Progenitor cell of endocrine pancreas (in vitro differentiated cells): ENCODE data around the gene KSR1. TPM values are rescaled to one million over a fixed set of nuclear protein-coding genes. Genes with fewer than 3 reads are reported as not detected.
"Not testable (repeated sequence)": the region's sequence is repeated elsewhere in the genome, so short reads cannot be mapped to it uniquely, and the experiment has no call there.

ENCODE experiments used
- DNase-seq: peaks from one replicate; pipeline ENCODE4 v3.0.0; 2021; ENCODE audit warnings: low spot score; ENCODE audit not compliant: unreplicated experiment
- H3K27ac Mint-ChIP-seq: 2 replicates; pipeline ENCODE4 v1.8.0; 2021; ENCODE audit warnings: mild to moderate bottlenecking, moderate library complexity, mixed read lengths
- H3K27me3 Mint-ChIP-seq: 2 replicates; pipeline ENCODE4 v1.8.0; 2021; ENCODE audit warnings: mixed read lengths
- H3K36me3 Mint-ChIP-seq: 2 replicates; pipeline ENCODE4 v1.8.0; 2022; ENCODE audit warnings: mixed read lengths; ENCODE audit not compliant: insufficient read depth
- H3K4me1 Mint-ChIP-seq: 2 replicates; pipeline ENCODE4 v1.8.0; 2021; ENCODE audit warnings: low read depth, mixed read lengths
- H3K4me3 Mint-ChIP-seq: 2 replicates; pipeline ENCODE4 v1.8.0; 2021; ENCODE audit warnings: low read depth, mild to moderate bottlenecking, moderate library complexity, mixed read lengths
- H3K9me3 Mint-ChIP-seq: 2 replicates; pipeline ENCODE4 v1.8.0; 2021; ENCODE audit warnings: low read depth, mixed read lengths
- total RNA-seq: library from RNA; stranded (reverse); gene quantifications from 2 replicates; pipeline ENCODE4 v1.2.1, GENCODE V29; 2021
- TF ChIP-seq, protein P1 (sequence below): fragments of 200-600 bp; sonication (generic); IDR thresholded peaks from one replicate; pipeline ENCODE4 v1.5.0; 2021; ENCODE audit warnings: antibody characterized with exemption, mild to moderate bottlenecking; ENCODE audit not compliant: unreplicated experiment

KSR1 gene
- total RNA-seq, 1 donor from 2014 or later = 70.1 TPM

DNA sequence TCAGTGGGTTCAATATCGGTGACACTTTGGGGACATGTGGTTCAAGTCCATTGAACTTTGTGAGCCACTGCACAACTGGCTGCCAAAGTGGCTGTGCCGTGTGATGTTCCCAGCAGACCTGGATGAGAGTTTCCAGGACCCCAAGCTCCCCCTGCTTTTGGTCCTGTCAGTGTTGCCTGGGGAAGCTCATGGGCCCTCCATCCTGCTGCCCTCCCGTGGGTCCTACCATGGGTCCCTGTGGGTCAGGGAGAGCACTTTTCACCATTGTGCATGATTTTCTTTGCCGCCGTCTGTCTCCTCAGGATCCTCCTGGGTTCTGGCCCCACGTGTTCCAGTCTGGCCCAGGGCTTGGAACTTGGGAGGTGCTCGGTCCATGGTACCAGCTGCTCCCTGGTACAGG is 212.9 kb downstream of the KSR1 start:
- Mint-ChIP-seq H3K9me3 (no peaks in the 10 kb centered on the region), H3K4me3 (no peak overlapping the region)

DNA sequence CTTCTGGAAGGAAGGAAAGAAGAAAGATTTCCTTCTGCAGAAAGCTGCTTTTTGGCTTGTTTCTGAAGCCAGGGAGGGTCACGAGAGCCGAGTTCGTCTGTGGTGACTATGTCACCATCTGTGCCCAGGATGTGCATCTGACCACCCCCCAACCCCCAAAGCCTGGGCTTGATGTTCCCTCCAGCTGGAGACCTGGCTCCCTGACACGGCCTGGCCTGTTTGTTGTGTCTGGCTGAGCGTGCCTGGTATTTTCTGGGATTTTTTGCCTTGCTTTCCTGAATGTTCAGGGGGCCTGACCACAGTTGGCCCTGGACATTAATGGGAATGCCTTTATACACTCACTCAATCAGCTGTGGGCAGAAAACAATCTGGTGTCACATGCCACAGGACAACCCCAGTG is 213.6 kb downstream of the KSR1 start:
- Mint-ChIP-seq H3K4me3 (no peak overlapping the region), H3K9me3 (no peaks in the 10 kb centered on the region), H3K27me3 (no peaks in the 10 kb centered on the region), H3K4me1 (no peaks in the 10 kb centered on the region), H3K36me3 (no peaks in the 10 kb centered on the region), H3K27ac (no peak overlapping the region)
- no peak for DNase-seq
- TF ChIP-seq, protein P1, sequence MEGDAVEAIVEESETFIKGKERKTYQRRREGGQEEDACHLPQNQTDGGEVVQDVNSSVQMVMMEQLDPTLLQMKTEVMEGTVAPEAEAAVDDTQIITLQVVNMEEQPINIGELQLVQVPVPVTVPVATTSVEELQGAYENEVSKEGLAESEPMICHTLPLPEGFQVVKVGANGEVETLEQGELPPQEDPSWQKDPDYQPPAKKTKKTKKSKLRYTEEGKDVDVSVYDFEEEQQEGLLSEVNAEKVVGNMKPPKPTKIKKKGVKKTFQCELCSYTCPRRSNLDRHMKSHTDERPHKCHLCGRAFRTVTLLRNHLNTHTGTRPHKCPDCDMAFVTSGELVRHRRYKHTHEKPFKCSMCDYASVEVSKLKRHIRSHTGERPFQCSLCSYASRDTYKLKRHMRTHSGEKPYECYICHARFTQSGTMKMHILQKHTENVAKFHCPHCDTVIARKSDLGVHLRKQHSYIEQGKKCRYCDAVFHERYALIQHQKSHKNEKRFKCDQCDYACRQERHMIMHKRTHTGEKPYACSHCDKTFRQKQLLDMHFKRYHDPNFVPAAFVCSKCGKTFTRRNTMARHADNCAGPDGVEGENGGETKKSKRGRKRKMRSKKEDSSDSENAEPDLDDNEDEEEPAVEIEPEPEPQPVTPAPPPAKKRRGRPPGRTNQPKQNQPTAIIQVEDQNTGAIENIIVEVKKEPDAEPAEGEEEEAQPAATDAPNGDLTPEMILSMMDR = no peak

More for the DNA sequence above, 212.9 kb downstream of the KSR1 start:
- H3K4me1 Mint-ChIP-seq = no peaks in the 10 kb centered on the region
- H3K27ac Mint-ChIP-seq = no peak overlapping the region
- H3K36me3 Mint-ChIP-seq = no peaks in the 10 kb centered on the region
- DNase-seq = no peak
- H3K27me3 Mint-ChIP-seq = no peaks in the 10 kb centered on the region
- TF ChIP-seq, protein P1 = no peak

DNA sequence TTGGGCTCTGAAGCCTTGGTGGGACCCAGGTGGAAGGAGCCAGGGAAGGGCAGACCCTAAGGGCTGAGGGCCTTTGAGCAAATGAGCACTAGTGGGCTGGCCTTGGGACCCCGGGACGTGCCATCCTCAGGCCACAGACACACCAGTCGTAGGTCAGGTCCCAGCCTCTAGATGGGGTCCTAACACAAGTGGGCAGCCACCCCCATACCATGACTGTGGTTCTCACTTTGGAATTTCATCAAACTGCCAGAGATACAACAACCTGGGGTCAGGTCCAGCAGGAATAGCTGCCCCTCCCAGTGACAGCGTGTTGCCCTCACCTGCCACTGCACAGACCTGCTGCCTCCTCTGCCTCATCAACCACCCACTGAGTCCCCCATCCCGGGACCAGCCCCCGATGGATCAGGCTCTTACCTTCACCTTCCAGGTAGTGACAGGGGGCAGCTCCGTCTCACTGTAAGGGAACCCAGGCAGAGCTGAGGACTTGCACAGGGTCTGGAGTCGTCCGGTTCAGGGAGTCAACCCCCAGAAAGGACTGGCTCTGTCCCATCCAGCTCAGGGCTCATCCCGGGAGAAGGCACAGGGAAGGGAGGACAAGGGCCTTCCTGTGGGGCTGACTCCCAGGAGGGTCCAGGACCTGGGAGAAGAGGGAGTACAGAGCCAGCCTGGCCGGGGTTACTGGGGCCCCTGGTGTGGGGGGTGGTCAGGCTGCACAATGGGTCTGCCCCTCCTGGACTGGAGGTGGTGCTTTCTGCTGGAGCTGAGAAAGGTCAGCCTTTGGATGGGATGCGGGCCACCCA is 214.7 kb downstream of the KSR1 start:
- Mint-ChIP-seq H3K9me3 (no peaks in the 10 kb centered on the region), H3K4me1 (no peaks in the 10 kb centered on the region), H3K27me3 (no peaks in the 10 kb centered on the region), H3K36me3 (no peaks in the 10 kb centered on the region), H3K27ac (no peak overlapping the region), H3K4me3 (no peak overlapping the region)
- no peak for DNase-seq
- TF ChIP-seq, protein P1 = no peak

DNA sequence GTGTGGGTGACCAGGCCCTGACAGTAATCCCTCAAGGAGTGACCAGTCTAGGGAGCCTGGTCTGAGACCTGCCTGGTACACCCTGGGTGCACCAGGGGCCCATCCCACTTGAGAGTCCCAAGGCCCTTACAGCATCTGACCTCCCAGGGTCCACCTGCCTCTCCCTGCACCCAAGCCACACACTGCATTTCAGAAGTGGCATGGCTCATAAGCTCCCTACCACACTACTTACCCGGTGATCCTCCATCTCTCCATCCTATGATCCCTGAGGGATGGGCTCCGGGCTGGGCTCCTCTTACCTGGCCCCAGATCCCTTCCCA is 215.3 kb downstream of the KSR1 start:
- no peak for DNase-seq
- H3K9me3 Mint-ChIP-seq = no peaks in the 10 kb centered on the region
- H3K4me1 Mint-ChIP-seq = no peaks in the 10 kb centered on the region
- no peaks in the 10 kb centered on the region for H3K36me3 Mint-ChIP-seq
- TF ChIP-seq, protein P1 = no peak
- no peaks in the 10 kb centered on the region for H3K27me3 Mint-ChIP-seq
- H3K27ac Mint-ChIP-seq = no peak overlapping the region
- H3K4me3 Mint-ChIP-seq = no peak overlapping the region

DNA sequence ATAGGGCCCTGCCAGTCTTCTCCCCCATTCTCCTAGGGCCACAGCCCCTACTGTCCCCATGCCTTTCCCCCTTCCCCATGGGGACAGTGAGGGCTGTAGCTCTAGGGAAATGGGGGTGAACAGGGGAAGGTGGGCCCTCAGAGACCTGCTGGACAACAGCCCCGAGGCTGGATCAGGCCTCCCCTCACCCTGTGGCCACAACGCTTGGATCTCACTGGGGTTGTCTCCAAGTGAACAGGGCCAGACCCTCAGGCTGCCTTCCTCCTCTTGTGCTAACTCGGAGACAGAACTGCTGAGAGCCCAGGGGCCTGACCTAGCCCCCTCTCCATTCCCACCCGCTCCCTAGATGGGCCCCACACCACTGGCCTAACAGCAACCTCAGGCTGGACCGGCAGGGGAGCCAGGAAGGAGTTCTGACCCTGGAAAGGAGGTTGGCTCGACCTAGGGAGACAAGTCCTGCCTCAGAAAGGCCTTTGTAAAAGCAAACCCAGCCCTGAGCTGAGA is 215.8 kb downstream of the KSR1 start:
- not testable (repeated sequence) for H3K36me3 Mint-ChIP-seq, H3K27ac Mint-ChIP-seq, H3K27me3 Mint-ChIP-seq

DNA sequence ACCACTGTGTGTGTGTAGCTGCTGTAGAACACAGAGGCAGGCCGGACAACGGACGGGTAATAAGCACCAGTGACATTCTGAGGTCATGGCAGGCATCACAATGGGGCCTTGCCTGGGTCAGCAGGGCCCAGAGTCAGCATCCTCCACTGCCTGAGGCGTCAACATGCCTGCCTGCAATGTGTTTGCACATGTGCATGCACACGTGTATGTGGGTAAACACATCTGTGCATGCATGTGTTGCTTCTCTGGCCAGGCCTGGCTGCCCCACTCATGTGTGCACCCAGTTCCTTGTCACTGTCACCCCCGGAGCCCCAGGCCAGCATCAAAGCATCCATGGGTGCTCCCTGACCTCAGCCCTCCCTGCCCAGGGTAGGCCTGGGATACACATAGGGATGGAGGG is 218.1 kb downstream of the KSR1 start:
- Mint-ChIP-seq H3K36me3 (no peaks in the 10 kb centered on the region), H3K9me3 (no peaks in the 10 kb centered on the region), H3K4me1 (no peaks in the 10 kb centered on the region), H3K27ac (no peak overlapping the region), H3K4me3 (no peak overlapping the region), H3K27me3 (peaks cover 10% of the 10 kb centered on the region)
- DNase-seq = no peak
- TF ChIP-seq, protein P1 = no peak

More for the DNA sequence above, 215.8 kb downstream of the KSR1 start:
- not testable (repeated sequence) for DNase-seq, H3K4me1 Mint-ChIP-seq, H3K4me3 Mint-ChIP-seq, H3K9me3 Mint-ChIP-seq
